Activated gamma-delta T cell (primary cell): ENCODE measurements around the gene TMEM121.
"Not testable (repeated sequence)": the region's sequence is repeated elsewhere in the genome, so short reads cannot be mapped to it uniquely, and the experiment has no call there.

Experiments used
- DNase-seq: peaks from one replicate; lab custom pipeline; 2025; lab: John Stamatoyannopoulos, UW

TMEM121 gene

DNA sequence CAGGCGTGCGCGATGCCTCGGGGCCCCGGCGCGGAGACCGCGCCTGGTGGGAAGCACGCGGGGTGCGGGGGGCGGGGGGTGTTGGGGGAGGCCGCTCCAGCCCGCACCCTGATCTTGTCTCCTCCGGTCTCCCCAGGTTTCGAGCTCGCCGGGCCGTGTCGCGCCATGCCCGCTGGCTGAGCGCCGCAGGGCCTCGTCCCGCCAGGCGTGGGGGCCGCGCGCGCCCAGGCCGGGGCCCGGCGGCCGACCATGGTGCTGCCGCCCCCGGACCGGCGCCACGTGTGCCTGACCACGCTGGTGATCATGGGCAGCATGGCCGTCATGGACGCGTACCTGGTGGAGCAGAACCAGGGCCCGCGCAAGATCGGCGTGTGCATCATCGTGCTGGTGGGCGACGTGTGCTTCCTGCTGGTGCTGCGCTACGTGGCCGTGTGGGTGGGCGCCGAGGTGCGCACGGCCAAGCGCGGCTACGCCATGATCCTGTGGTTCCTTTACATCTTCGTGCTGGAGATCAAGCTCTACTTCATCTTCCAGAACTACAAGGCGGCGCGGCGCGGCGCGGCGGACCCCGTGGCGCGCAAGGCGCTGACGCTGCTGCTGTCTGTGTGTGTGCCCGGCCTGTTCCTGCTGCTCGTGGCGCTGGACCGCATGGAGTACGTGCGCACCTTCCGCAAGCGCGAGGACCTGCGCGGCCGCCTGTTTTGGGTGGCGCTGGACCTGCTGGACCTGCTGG, 2.4 kb downstream of the TMEM121 start:
- DNase-seq = no peak

DNA sequence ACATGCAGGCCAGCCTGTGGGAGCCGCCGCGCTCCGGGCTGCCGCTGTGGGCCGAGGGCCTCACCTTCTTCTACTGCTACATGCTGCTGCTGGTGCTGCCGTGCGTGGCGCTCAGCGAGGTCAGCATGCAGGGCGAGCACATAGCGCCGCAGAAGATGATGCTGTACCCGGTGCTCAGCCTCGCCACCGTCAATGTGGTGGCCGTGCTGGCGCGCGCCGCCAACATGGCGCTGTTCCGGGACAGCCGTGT, 2.9 kb downstream of the TMEM121 start:
- DNase-seq = no peak

DNA sequence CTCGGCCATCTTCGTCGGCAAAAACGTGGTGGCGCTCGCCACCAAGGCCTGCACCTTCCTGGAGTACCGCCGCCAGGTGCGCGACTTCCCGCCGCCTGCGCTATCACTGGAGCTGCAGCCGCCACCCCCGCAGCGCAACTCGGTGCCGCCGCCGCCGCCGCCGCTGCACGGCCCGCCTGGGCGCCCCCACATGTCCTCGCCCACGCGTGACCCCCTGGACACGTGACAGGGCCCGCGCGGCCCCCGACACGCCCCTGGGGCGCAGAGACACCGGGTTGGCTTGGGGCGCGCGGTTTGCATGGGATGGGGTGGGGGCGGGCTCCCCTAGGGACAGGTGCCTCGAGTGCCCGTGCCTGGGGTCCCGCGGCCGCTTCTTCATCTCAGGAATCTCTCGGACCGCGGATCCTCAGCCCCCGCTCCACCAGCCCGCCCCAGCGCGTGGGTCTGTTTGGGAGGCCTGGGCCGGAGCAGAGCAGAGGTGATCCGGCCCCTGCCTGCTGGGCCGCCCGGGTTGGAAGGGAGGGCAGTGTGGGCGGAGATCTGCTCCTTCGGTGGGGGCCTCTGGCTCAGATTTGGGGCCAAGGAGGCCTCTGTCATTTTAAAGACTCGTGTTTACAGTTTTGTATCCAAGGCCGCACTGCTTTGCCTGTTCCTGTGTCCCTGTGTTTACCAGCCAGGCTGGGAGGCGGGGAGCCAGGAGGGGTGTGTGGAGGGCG, 3.3 kb downstream of the TMEM121 start:
- DNase-seq = no peak

DNA sequence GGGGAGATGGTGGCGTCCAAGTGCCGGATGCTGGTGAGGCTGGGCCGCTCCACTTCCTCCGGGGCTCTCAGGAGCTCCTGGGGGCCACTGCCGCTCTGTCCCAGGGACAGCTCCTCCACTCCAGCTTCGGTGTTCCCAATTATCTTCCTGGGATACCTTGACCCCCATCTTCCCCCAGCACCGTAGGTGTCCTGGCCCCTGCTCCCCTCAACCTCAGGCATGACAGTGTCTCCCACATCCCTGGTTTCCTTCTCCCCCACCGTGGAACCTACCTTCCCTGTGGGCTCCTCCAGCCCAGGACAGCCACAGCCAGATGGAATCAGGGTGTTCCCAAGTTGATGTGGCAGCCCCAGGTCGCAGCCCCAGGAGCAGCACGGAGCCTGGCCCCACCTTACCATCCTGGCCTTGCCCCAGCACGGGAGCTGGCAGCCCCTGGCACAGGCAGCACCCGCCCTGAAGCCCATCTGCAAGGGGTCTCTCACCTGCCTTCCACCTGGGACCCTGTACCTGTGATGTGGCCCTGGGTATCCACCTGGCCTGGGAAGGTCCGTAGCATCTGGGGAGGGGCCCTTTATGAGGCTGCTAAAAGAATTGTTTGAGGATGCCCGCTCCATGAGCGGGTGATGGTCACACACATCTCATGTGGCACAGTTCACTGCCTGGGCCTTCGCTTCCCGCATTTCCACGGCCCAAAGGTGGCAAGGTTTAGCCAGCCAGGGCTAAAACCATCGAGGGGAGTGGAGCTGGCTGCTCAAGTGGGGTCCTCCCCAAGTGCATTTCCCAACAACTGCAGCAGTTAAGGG, 4.1 kb downstream of the TMEM121 start:
- no peak for DNase-seq

DNA sequence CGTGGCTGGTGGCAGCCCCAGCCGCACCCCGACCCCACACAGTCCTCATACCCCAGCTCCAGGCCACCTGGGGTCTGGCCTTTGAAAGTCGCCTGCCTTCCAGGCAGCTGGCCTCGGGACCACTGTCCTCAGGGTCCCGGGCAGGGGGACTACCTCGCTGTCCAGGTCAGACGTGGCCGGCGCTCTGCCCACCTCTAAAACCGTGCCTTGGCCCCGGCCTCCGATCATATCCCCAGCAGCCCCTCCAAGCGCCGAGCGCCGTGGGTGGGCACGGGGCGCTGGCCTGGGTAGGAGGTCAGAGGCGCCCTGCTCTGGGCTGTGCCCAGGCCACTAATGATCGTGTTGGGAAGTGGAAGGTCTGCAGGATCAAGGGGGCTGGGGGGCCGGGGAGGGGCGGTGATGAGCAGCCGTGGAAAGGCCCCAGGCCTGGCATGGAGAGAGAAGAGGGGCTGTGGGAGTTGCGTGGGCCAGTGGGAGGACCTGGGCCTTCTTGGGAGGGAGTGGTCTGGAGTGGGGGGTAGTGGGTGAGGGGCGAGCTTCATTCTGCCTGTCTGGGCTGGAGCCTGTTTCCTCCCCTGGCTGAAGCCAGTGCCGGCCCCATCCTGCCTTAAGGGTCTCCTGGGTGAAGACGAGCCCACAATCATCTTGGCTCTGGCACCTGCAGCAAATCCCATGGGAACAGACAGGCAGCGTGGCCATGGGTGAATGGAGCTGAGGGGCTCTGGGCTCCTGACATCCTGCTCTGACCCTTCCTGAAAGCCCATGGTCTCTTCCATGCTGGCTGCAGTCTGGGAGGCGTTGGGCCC, 4.9 kb downstream of the TMEM121 start:
- no peak for DNase-seq

DNA sequence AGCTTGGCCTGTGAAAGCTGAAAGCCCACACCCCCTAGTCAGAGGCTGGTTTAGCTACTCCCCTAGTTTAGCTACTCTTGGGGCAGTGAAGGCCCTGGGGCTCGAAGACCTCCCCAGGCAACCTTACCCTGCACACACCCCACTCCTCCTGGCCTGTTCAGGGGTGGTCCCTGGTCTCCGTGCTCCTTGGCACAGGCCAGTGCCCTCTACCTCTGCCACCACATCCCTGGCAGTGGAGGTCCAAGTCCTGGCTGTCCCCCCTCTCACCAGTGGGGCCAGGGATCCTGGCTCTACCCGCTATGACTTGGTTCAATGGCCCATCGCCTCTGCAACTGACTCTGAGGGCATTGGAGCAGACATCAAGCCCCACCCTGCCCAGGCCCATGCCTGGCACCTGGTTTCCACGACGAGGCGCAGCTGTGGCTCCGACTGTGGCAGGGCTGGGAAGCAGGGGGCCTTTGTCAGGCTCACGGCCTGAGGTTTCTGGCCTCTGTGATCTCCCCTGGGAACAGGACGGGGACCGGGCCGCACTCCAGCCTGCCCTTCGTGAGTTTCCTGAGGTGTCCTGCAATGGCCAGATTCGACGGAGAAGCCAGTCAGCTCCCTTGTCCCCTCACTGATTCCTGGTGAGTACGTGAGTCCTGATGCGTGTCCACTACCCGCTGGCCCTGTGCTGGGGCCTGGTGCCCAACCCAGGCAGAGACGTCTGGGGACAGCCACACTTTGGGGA, 5.7 kb downstream of the TMEM121 start:
- DNase-seq = no peak

DNA sequence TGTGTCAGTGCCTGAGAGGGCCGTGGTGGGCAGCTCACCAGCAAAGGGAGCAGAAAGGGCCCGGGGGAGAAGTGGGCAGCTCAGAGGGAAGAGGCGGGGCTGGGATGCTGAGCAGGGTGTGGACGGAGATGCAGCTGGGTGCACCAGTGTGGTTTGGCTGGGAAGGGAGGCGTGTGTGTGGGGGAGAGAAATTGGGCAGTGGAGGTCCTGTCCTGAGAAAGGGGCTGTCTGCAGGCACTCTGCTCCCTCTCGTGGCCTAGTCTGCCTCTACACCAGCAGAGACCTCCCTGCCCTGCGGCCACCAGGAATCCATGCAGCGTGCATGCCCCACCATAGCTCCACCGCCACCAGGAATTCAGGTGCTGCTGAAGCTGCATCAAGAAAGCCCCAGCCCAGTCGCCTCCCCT, 6.4 kb downstream of the TMEM121 start:
- no peak for DNase-seq

DNA sequence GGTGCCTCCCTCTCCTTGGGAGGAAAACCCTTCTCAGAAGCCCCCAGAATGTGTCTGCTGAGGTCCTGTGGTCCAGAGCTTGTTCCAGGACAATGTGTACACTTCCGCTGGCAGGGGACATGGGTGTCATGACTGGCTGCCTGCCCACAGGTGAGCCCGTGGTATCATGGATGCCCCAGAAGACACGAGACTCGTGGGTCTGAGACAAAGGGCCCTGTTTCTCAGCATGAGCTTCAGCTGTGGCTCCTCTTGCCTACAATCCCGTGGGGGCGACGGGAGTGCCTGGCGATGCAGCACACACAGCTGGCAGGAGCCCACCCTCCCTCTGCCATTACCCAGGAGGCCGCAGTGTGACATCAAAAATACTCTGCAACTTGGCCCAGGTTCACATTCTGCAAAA, 7.0 kb downstream of the TMEM121 start:
- DNase-seq = no peak

DNA sequence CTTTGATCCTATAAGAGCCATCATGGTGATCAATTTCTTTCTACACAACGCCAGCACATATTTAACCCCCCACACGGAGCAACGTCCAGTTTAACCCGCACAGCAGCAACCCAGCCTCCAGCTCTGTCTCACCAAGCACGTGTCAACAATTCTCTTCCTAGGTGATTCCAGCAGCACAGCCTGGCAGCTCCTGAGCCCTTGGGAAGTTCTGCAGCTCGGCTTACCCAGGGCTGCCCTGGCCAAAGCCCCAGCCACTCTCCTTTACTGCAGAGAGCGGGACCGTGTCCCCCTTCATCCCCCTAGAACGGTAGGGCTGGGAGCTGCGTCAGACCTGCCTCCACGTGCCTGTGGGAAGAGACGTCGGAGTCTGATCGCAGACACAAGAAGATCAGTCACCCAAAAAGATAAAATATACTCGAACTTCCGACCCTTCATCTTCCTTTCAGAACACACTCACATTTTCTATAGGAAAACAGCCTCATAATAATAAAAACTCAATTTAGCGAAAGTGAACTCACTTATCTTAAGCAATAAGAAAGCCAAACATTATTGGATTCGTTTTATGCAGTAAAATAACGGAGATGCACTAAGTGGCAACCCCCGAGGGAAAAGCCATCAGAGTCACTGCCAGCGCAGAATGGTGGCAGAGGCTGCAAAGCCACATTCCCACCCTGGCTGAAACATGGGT, 7.6 kb downstream of the TMEM121 start:
- DNase-seq = no peak

DNA sequence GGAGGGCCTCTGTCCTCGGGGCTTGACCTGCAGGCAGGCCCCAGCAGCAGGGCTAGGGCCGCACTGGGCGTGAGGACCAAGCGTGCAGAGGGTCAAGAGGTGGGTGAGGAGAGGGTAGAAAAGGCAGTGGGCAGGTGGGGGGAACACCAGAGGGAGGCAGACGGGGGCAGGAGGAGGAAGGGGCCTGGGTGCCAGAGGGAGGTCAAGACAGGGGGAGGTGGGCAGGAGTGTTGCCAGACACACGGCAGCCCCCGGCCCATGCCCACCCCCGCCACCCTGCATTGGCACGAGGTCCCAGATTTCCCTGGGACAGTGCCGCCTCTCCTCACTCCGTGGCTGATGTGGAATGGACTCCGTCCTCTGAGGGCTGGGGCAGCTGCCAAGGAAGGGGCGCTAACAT, 8.2 kb downstream of the TMEM121 start:
- no peak for DNase-seq

DNA sequence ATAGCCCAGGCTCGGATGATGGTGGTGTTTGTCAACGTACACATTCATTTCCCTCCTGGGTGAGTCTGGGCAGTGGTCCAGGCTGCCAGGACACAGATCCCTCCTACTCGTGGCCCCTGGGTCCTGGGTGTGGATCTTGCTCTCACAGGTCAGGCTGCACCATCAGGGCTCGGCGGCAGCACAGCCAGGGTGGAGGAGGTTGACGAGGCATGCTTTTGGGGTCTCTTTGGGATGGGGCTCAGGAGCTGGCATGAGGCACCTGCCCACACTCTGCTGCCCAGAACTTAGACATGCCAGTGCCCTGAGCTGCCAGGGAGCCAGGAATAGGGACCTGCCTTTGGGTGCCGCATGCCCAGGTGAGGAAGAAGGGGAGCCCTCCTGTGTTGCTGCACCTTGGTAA, 9.7 kb downstream of the TMEM121 start:
- DNase-seq = no peak

DNA sequence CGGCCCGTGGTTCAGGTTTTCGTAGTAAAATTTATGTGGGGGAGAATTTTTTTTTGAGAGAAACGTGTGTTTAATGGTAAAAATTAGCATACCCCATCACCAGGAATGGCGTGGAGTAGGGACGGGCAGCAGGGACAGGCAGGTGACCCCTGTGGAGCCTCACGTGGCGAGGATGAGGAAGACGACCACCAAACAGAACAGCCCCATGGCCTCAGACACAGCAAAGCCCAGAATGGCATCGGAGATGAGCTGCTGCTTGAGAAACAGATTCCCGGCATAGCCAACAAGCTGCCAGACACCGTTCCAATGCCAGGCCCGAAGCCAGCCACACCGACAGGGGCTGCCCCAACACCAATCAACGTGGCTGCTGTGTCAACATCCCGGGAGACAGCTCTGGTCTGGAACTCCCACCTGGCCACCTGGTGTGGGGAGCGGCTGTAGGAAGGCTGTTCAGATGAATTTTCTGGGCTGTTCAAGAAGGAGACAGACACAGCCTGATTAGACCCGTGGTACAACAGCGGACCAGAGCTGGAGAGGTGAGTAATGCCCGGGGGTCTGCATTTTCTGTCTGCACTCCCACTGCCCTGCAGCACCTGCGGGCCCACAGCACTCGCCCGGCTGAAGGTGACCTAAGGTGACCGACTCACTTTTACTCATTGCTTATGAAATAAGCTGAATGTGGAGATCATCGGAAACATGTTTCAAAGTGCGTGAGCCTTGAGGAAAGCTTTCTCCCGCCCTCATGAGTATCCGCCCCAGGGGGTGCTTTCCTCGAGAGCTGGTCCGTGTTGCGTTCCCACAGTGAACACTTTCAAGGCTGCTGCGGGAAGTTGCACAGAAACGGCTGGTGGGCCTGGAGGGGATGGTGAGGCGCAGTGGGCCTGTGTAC, 10.6 kb downstream of the TMEM121 start:
- no peak for DNase-seq

DNA sequence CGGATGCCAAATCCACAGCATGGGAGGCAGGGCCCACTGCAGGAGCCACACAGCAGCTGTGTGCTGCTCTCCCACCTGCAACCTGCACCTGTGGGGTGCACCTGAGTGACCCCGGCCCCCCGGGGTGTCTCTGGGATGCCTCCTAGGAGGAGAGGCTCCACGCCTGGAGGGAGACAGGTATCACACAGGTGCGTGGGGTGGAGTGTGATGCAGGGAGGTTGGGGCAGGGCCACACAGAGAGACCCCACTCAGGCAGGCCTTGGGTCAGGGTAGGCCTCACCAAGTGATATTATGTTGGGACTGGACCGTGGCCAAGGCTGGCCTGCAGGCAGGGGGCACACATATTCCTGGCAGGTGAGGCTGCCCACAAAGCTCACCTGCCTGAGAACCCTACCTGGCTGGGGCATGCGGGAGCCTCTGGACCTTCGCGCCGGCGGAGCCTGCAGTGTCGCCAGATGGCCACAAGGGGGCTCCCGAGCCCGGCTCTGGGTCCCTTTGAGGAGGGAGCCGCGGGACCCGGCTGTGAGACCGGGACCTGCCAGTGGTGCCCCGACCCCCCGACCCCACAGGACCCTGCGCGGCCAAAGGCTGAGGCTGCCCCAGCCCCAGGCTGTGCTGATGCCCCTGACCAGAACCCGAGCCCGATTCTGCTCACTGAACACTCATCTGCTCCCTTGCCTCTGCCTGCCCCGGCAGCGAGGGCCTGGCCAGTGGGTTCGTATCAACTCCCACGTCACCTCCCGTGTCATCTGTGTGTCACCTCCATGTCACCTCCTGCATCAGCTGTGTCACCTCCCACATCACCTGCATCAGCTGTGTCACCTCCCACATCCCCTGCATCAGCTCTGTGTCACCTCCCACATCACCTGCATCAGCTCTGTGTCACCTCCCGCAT, 11.4 kb downstream of the TMEM121 start:
- peak; percentile 49 for DNase-seq

DNA sequence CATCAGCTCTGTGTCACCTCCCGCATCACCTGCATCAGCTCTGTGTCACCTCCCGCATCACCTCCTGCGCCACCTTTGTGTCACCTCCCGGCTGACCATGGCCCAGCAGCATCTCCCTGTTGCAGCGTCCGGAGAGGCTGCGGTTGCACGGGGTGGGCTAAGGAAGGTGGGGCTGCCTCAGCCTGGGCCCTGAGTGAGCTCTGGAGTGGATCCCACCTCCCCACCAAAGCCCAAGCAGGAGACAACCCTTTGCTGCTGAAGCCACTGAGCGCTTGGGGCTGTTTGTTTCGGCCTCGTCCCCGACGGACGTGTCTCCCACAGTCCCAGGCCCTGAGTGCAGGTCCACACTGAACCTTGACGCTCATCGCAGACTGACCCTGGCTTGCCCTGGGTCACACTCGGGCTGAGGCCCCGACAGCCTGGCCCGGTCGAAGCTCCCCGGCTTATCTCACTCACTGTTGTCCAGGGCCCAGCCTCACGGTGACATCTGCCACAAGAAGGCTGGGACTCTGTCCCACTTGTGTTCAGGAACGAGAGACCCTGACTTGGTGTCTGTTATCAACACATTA, 12.2 kb downstream of the TMEM121 start:
- DNase-seq = no peak

DNA sequence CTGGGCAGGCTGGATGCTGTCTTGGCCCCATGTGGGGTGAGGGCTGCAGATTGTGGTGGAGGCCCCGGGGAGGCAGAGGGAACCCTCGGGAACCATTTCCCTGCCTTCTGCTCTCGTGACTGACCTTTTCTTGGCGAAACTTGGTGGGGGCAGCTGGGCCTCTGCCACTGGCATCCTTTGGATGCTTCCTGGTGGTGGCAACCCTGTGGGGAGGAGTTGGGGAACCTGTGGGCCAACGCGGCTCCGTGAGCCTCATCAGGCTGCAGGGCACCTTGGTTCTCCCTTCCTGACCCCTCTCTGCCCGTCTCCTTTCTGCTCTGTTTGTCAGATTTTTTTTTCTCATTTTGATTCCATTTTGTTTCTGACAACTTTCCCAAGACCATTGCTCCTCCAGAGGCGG, 14.4 kb downstream of the TMEM121 start:
- DNase-seq = no peak

DNA sequence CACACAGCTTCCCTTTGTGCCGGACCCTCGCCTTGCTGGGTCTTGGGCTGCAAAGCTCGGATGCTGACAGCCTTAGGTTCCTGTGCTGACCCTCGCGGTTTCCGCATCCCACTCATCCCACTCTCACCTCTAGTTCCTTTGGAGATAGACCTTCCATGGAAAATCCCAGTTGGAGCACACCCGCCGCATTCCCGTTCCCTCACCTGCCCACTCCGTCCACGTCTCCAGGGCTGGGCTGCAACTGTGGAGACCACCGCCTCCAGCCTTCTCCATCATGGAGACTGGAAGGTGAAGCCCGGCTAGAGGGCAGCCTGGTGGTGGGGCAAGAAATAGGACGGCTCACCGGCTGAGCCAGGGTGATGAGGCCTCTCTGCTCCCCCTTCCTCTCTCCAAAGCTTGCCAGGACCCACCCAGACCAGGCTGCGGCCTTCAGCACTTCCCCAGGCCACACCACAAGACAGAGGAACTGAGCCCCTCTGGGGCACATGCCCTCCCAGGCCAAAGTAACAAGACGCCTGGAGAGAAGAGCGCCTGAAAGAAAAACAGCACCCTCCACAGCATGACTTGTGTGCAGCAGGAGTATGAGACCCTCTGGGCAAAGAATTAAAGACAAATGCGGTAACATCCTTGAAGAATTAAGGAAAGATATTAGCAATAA, 15.0 kb downstream of the TMEM121 start:
- no peak for DNase-seq

DNA sequence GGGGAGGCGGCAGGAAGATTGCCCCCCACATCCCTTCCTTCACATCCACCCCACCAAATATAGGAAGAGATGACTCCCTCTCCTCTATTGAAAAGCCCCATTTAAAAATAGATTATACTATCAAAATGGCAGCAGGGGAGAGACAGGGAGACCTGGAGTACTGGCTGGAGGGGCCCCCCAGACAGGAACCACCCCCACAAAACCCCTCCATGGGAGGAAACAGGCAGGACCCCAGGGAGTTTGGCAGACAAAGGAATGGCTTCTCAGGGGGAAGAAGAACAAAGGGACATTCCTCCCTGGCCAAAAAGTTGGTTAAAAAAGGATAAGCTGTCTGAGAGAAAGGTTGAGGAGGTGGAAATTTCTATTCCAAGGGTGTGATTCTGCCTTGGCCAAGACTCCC, 19.3 kb downstream of the TMEM121 start:
- not testable (repeated sequence) for DNase-seq

DNA sequence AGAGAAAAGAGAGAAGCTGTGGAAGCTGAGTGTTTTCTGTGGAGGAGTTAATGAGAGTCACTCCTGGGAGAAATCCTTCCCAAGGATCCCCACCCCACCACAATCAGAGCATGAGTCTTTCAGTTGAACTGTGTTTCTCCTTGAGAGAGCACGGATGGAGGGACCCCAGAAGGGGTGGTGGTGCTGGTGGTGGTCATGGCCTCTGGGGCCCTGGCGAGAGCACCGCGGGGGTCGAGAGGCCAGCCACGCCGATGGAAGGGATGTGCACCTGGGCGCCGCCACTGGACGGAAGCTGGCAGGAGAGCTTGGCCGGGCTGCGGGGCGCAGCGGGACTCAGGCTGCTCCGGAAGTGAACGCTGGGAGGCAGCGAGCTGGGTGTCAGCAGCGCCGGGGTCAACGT, 20.0 kb downstream of the TMEM121 start:
- not testable (repeated sequence) for DNase-seq
